K562 (cell line): ENCODE results near the gene BMF. TPM values are rescaled to one million over a fixed set of nuclear protein-coding genes. Genes with fewer than 3 reads are reported as not detected.

Experiments used
- MGA ChIP-seq: fragments of 450-650 bp; IDR thresholded peaks from 2 replicates; pipeline ENCODE4 v1.6.1; 2016; ENCODE audit warnings: mild to moderate bottlenecking, moderate library complexity
- polyA plus RNA-seq, 8 experiments: library from polyadenylated mRNA; depleted of rRNA in 4 of 8; stranded (reverse) in 5 of 8; unstranded in 3 of 8; fragments of >200 nt; fragmentation: Nextera tagmentation in 2 of 8; fragmentation: Illumina TruSeq in 1 of 8; extraction: Ambion mirVana in 2 of 8; extraction: Trizol in 1 of 8; gene quantifications; 2 replicates each; pipeline versions ENCODE4 v1.2.1 to v1.2.3, GENCODE V29; 2011 to 2014; ENCODE audit warnings: inconsistent platforms in 1 of 8, missing spikeins in 1 of 8
- total RNA-seq, 7 experiments: library from RNA; depleted of rRNA in 6 of 7; stranded (reverse); fragments of >200 nt in 6 of 7; fragmentation: Illumina TruSeq in 2 of 7; extraction: Trizol in 2 of 7; gene quantifications; 2 replicates each; pipeline versions ENCODE4 v1.2.1 to v1.2.3, GENCODE V29; 2011 to 2021; ENCODE audit warnings: low replicate concordance in 1 of 7

Gene BMF
- total and polyA plus RNA-seq, 9 of the 15 experiments (the other 6 are each of a cell fraction or from before 2014, with no cell fraction given): 0.25 to 0.91 (median 0.59) TPM; not detected in 2

GRCh38 chr15:40100123-40100946 lies 8.3 kb downstream of the BMF start (continued):
- peak; percentile 39; the same call in 1 of the 2 replicates for TF ChIP-seq MGA
